ENCODE data around the gene TAGLN2.

DNA sequence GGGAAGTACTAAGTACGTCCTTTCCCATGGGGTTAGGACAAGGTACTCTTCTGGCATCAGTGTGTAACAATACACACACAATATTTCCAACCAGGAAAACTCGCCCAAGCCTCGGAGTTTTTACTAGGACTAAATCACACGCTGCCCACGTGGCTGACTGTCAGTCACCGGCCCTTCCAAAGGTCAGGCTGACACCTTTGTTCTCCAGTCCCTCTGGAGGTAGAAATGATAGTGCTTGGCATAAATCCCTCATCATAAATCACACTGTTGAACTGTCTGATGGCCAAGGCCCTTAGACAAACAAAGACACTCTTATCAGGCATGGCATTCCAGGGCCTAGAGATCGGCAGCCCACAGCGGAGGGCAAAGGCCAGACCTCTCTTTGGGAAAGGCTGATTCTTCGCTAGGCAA lies 45.6 kb upstream of the TAGLN2 start:
- no peak for TF ChIP-seq CTCF (IDR thresholded peaks at IDR 0.05)
- TF ChIP-seq POLR2AphosphoS5 (IDR thresholded peaks at IDR 0.05) = no peak

Data from prostate gland (tissue), 2 donors.